Chondrocyte (in vitro differentiated cells): ENCODE data around the gene BBLN. TPM values are rescaled to one million over a fixed set of nuclear protein-coding genes. Genes with fewer than 3 reads are reported as not detected.

Source experiments
- DNase-seq: peaks from one replicate; pipeline ENCODE4 v3.0.0; 2021; ENCODE audit warnings: mixed read lengths, low spot score
- H3K27ac Mint-ChIP-seq: one replicate; pipeline ENCODE4 v1.8.0; 2021; ENCODE audit warnings: mild to moderate bottlenecking, moderate library complexity, mixed read lengths; ENCODE audit not compliant: unreplicated experiment
- H3K27me3 Mint-ChIP-seq: 2 replicates; pipeline ENCODE4 v1.8.0; 2021; ENCODE audit warnings: low read depth, mixed read lengths
- H3K36me3 Mint-ChIP-seq: 2 replicates; pipeline ENCODE4 v1.8.0; 2021; ENCODE audit warnings: low read depth, mixed read lengths
- H3K4me1 Mint-ChIP-seq: 2 replicates; pipeline ENCODE4 v1.8.0; 2021; ENCODE audit warnings: low read depth, mild to moderate bottlenecking, mixed read lengths
- H3K4me3 Mint-ChIP-seq: one replicate; pipeline ENCODE4 v1.8.0; 2021; ENCODE audit warnings: mild to moderate bottlenecking, moderate library complexity, mixed read lengths; ENCODE audit not compliant: unreplicated experiment
- H3K9me3 Mint-ChIP-seq: 2 replicates; pipeline ENCODE4 v1.8.0; 2021; ENCODE audit warnings: low read depth, mixed read lengths
- CTCF ChIP-seq: fragments of 200-600 bp; sonication (generic); IDR thresholded peaks from 2 replicates; pipeline ENCODE4 v1.5.0; 2021; ENCODE audit warnings: antibody characterized with exemption, mild to moderate bottlenecking, moderate library complexity
- total RNA-seq: library from RNA; stranded (reverse); gene quantifications from 3 replicates; pipeline ENCODE4 v1.2.1, GENCODE V29; 2021

BBLN gene
- total RNA-seq, 1 donor from 2014 or later = 78.8 TPM

- no peaks in the 10 kb centered on the region for H3K9me3 Mint-ChIP-seq
- H3K27ac Mint-ChIP-seq = no peak overlapping the region
- H3K27me3 Mint-ChIP-seq = no peaks in the 10 kb centered on the region
- H3K4me1 Mint-ChIP-seq = no peaks in the 10 kb centered on the region
- no peak for TF ChIP-seq CTCF
- H3K36me3 Mint-ChIP-seq = peaks cover 24% of the 10 kb centered on the region
- no peak for DNase-seq
- H3K4me3 Mint-ChIP-seq = no peak overlapping the region
Measured at GRCh38 chr9:128168731-128169308, 8.8 kb downstream of the BBLN start.

- no peaks in the 10 kb centered on the region for H3K4me1 Mint-ChIP-seq
- no peak overlapping the region for H3K4me3 Mint-ChIP-seq
- no peak overlapping the region for H3K27ac Mint-ChIP-seq
- TF ChIP-seq CTCF = no peak
- no peaks in the 10 kb centered on the region for H3K27me3 Mint-ChIP-seq
- H3K36me3 Mint-ChIP-seq = peaks cover 24% of the 10 kb centered on the region
- DNase-seq = no peak
- H3K9me3 Mint-ChIP-seq = no peaks in the 10 kb centered on the region
Measured at GRCh38 chr9:128169492-128169891, 9.4 kb downstream of the BBLN start.

DNA sequence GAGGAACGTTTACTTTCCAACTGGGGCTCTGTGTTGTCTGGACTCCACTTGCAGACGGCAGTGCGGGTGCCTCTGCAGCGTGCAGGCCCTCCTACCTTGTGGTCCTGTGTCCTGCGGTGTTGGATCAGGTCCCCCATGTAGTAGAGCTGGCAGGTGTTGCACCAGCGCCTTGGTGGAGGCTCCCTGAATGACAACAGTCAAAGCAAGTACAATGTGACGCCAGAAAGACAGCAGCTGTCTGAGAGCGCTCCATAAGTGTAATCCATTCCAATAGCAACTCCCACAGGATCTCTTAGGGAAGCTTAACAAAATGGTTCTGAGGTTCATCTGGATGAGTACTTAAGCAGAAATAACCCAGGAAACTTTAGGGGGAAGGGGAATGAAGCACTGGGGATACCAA lies 9.9 kb downstream of the BBLN start:
- H3K27ac Mint-ChIP-seq = no peak overlapping the region
- DNase-seq = no peak
- H3K4me3 Mint-ChIP-seq = no peak overlapping the region
- H3K9me3 Mint-ChIP-seq = no peaks in the 10 kb centered on the region
- H3K27me3 Mint-ChIP-seq = no peaks in the 10 kb centered on the region
- H3K4me1 Mint-ChIP-seq = no peaks in the 10 kb centered on the region
- no peak for TF ChIP-seq CTCF
- peaks cover 25% of the 10 kb centered on the region for H3K36me3 Mint-ChIP-seq

DNA sequence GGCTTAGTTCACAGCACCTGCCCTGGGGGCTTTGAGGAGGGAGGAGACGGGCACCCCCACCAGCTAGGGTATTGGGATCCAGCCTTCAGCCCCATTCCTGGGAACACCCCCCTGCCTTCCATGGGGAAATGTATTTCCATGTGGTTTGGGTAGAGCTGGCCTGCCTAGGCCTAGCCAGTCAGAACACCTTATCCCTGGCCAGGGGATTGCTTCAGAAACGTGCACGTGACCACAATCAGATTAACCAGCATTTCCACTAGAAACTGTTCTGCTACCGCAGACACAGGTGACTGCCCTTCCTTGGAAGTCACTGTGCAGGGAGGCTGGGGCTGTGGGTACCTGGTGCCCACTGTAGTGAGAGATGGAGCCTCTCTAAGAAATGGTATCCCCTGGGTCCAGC lies 14.0 kb downstream of the BBLN start:
- Mint-ChIP-seq H3K27me3 (no peaks in the 10 kb centered on the region), H3K4me1 (peaks cover 9% of the 10 kb centered on the region), H3K27ac (no peak overlapping the region), H3K36me3 (peaks cover 26% of the 10 kb centered on the region), H3K9me3 (no peaks in the 10 kb centered on the region), H3K4me3 (no peak overlapping the region)
- no peak for DNase-seq
- TF ChIP-seq CTCF = no peak

GRCh38 chr9:128175102-128175563 lies 15.1 kb downstream of the BBLN start:
- Mint-ChIP-seq H3K4me3 (no peak overlapping the region), H3K4me1 (peaks cover 9% of the 10 kb centered on the region), H3K9me3 (no peaks in the 10 kb centered on the region), H3K27me3 (no peaks in the 10 kb centered on the region), H3K36me3 (peaks cover 29% of the 10 kb centered on the region), H3K27ac (peak overlapping the region; percentile 27)
- no peak for DNase-seq
- TF ChIP-seq CTCF = no peak
